ENCODE data around the gene TPT1. TPM values are rescaled to one million over a fixed set of nuclear protein-coding genes. Genes with fewer than 3 reads are reported as not detected.

The TPT1 gene
- total and polyA plus RNA-seq, 2 of the 13 experiments (the other 11 are each of a cell fraction or from before 2014, with no cell fraction given): 2,953 to 3,594 TPM

DNA sequence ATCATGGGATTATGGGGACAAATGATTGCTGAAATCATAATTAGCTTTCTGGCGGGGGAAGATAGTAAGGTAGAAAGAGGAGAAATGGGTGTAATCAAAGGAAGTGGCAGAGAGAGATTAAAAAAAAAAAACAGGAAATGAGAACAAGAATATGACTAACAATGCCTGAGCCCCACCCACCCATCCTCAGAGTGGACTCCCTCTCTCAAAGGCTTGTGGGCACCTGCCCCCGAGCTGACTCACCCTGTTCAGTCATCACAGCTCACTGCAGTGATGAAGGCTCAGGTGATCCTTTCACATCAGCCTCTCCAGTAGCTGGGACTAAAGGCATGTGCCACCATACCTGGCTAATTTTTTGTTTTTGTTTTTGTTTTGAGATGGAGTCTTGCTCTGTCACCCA lies 26.4 kb upstream of the TPT1 start:
- H3K27ac ChIP-seq (ENCODE audit: extremely low read length, insufficient read depth, low read length): no peak overlapping the region
- DNase-seq (ENCODE audit: low spot score) (peak; percentile 69), ATAC-seq (peak; percentile 50; the same call in 2 of the 3 replicates), FAIRE-seq (no peak)
- H3K79me2 ChIP-seq (ENCODE audit: insufficient read depth, low read length): no peaks in the 10 kb centered on the region
- H3K4me3 ChIP-seq (replicated peaks in 1 of 3; ENCODE audit: insufficient read depth in 1 of 3, low read depth in 2 of 3, low read length in 3 of 3): no peak overlapping the region
- no peak overlapping the region for H2AFZ ChIP-seq (ENCODE audit: low read length)
- H3K36me3 ChIP-seq (replicated peaks in 1 of 2; ENCODE audit: control insufficient read depth in 1 of 2, insufficient read depth in 2 of 2, low read length in 2 of 2): peaks cover 2 to 11% of the 10 kb centered on the region in 2 experiments; a peak in 4 of 5 replicates
- no peak overlapping the region for H3K9ac ChIP-seq (ENCODE audit: insufficient read depth, low read depth, low read length)
- peaks cover 18% of the 10 kb centered on the region for H3K4me1 ChIP-seq (ENCODE audit: insufficient read depth, low read length)
- 88% methylated on average over 2 of the region's 2 CpGs for WGBS (ENCODE audit: low lambda C conversion rate)
- H3K27me3 ChIP-seq (ENCODE audit: control insufficient read depth in 1 of 2, insufficient read depth in 2 of 2, low read length in 2 of 2): no peaks in the 10 kb centered on the region
- TF ChIP-seq, protein P1, sequence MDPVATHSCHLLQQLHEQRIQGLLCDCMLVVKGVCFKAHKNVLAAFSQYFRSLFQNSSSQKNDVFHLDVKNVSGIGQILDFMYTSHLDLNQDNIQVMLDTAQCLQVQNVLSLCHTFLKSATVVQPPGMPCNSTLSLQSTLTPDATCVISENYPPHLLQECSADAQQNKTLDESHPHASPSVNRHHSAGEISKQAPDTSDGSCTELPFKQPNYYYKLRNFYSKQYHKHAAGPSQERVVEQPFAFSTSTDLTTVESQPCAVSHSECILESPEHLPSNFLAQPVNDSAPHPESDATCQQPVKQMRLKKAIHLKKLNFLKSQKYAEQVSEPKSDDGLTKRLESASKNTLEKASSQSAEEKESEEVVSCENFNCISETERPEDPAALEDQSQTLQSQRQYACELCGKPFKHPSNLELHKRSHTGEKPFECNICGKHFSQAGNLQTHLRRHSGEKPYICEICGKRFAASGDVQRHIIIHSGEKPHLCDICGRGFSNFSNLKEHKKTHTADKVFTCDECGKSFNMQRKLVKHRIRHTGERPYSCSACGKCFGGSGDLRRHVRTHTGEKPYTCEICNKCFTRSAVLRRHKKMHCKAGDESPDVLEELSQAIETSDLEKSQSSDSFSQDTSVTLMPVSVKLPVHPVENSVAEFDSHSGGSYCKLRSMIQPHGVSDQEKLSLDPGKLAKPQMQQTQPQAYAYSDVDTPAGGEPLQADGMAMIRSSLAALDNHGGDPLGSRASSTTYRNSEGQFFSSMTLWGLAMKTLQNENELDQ (CRISPR knock-in tag; IDR thresholded peaks at IDR 0.05; ENCODE audit: borderline replicate concordance): no peak
- TF ChIP-seq FOSL2 (CRISPR knock-in tag; IDR thresholded peaks at IDR 0.05): peak; percentile 85
- no peak overlapping the region for H3K4me2 ChIP-seq (ENCODE audit: low read depth, low read length)
- no TSS peak for BruUV-seq (replicated peaks)
- no peaks in the 10 kb centered on the region for H3K9me3 ChIP-seq (ENCODE audit: low read length)
- in situ Hi-C loops (cut with HindIII; ENCODE audit: extremely low pct_ligation_motif_present, low pct_unique_long_range_greater_than_20kb) (no loop called here), intact Hi-C loops (cut with micrococcal nuclease; ENCODE audit: unreplicated experiment) (no loop called here)
- ChIA-PET POLR2A (interaction anchor here (1.0 kb wide), 1 partner anchor 21 kb away, joined by 3 read pairs; no protein-coding TSS in a partner anchor), CTCF (ENCODE audit: low intra/inter-chr PET ratio, low total read pairs) (no interaction called here)
- no peaks in the 10 kb centered on the region for H4K20me1 ChIP-seq (ENCODE audit: insufficient read depth, low read length)

DNA sequence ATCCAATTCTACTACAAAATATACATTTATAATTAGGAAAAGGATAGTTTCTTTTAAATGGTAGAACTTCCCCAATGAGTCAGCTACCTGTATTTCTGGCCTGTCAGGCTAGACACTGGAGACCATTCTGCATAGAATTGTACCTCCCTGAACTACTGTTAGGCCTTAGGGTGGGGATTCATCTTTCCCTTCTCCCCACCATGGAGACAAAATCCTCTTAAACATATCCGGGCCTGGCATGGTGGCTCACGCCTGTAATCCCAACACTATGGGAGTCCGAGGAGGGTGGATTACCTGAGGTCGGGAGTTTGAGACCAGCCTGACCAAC lies 24.5 kb upstream of the TPT1 start:
- Histone ChIP-seq H3K4me3 (replicated peaks in 1 of 3; ENCODE audit: insufficient read depth in 1 of 3, low read depth in 2 of 3, low read length in 3 of 3) (no peak overlapping the region), H3K27ac (ENCODE audit: extremely low read length, insufficient read depth, low read length) (no peak overlapping the region), H3K9ac (ENCODE audit: insufficient read depth, low read depth, low read length) (no peak overlapping the region), H4K20me1 (ENCODE audit: insufficient read depth, low read length) (no peaks in the 10 kb centered on the region), H3K36me3 (replicated peaks in 1 of 2; ENCODE audit: control insufficient read depth in 1 of 2, insufficient read depth in 2 of 2, low read length in 2 of 2) (peaks cover 3 to 5% of the 10 kb centered on the region in 2 experiments; a peak in 4 of 5 replicates), H3K4me2 (ENCODE audit: low read depth, low read length) (no peak overlapping the region), H3K27me3 (ENCODE audit: control insufficient read depth in 1 of 2, insufficient read depth in 2 of 2, low read length in 2 of 2) (no peaks in the 10 kb centered on the region), H3K4me1 (ENCODE audit: insufficient read depth, low read length) (peaks cover 18% of the 10 kb centered on the region), H2AFZ (ENCODE audit: low read length) (no peak overlapping the region), H3K9me3 (ENCODE audit: low read length) (no peaks in the 10 kb centered on the region), H3K79me2 (ENCODE audit: insufficient read depth, low read length) (no peaks in the 10 kb centered on the region)
- POLR2A ChIA-PET: no interaction called here
- 96% methylated on average over 4 of the region's 4 CpGs for WGBS (ENCODE audit: low lambda C conversion rate)
- DNase-seq (ENCODE audit: low spot score): no peak
- no peak for FAIRE-seq
- BruUV-seq (replicated peaks): no TSS peak
- no peak for ATAC-seq
- CTCF ChIA-PET (ENCODE audit: low intra/inter-chr PET ratio, low total read pairs): no interaction called here
- in situ Hi-C loops (cut with HindIII; ENCODE audit: extremely low pct_ligation_motif_present, low pct_unique_long_range_greater_than_20kb): no loop called here
- no peak for TF ChIP-seq ZNF737 (CRISPR knock-in tag; IDR thresholded peaks at IDR 0.05; ENCODE audit: borderline replicate concordance)
- TF ChIP-seq, protein P2, sequence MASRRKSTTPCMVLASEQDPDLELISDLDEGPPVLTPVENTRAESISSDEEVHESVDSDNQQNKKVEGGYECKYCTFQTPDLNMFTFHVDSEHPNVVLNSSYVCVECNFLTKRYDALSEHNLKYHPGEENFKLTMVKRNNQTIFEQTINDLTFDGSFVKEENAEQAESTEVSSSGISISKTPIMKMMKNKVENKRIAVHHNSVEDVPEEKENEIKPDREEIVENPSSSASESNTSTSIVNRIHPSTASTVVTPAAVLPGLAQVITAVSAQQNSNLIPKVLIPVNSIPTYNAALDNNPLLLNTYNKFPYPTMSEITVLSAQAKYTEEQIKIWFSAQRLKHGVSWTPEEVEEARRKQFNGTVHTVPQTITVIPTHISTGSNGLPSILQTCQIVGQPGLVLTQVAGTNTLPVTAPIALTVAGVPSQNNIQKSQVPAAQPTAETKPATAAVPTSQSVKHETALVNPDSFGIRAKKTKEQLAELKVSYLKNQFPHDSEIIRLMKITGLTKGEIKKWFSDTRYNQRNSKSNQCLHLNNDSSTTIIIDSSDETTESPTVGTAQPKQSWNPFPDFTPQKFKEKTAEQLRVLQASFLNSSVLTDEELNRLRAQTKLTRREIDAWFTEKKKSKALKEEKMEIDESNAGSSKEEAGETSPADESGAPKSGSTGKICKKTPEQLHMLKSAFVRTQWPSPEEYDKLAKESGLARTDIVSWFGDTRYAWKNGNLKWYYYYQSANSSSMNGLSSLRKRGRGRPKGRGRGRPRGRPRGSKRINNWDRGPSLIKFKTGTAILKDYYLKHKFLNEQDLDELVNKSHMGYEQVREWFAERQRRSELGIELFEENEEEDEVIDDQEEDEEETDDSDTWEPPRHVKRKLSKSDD (CRISPR knock-in tag; IDR thresholded peaks at IDR 0.05; ENCODE audit: low read depth): no peak
- TF ChIP-seq RFXAP (CRISPR knock-in tag; IDR thresholded peaks at IDR 0.05; ENCODE audit: borderline replicate concordance): no peak
- TF ChIP-seq, protein P3, sequence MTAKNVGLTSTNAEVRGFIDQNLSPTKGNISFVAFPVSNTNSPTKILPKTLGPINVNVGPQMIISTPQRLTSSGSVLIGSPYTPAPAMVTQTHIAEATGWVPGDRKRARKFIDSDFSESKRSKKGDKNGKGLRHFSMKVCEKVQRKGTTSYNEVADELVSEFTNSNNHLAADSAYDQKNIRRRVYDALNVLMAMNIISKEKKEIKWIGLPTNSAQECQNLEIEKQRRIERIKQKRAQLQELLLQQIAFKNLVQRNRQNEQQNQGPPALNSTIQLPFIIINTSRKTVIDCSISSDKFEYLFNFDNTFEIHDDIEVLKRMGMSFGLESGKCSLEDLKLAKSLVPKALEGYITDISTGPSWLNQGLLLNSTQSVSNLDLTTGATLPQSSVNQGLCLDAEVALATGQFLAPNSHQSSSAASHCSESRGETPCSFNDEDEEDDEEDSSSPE (CRISPR knock-in tag; IDR thresholded peaks at IDR 0.05): no peak
- intact Hi-C loops (cut with micrococcal nuclease; ENCODE audit: unreplicated experiment): no loop called here

All from HepG2 (cell line).